GM12873 (cell line): ENCODE data around the gene HOXB7.

Source experiments
- TF ChIP-seq, protein P1 (sequence below): IDR thresholded peaks from 2 replicates; pipeline ENCODE4 v1.5.1; 2012; ENCODE audit warnings: low read depth, mild to moderate bottlenecking, moderate library complexity, low read length, control low read depth; ENCODE audit not compliant: insufficient read depth; ENCODE audit errors: missing control alignments

Gene HOXB7

DNA sequence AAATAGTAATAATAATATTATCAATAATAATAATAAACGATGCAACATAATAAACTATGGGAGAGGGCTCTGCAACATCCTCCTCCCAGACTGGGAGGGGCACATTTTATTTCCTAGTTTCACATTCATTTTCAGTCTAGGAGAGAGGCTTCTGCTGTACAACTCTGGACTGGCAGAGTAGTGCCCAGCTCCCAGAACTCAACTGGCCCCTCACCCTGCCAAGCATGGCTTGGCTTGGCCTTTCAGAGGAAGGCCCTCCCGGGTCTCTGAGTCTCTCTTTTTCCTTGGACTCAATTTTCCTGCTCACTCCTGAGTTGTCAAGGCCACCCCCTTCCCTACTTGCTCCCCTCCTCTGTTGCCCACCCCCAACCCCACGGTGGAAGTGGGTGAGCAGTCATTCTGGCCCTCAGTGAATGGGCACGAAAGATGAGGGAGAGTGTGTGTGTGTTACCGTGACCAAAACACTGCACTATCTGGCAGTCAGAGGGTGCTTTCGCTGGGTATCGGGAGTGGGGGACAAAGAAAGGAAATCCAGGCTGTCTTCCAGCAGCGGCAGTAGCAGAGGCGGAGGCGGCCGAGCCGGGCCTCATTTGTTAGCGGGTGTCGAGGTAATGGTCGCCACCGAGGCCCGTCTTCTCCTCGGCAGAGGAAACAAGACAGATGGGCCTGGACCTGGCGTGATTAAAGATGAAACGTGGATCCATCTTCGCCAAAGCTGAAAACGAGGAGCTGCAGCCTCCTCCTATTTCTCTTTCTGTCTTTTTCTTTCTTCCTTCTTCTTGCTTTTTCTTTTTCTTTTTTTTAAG, 34.9 kb downstream of the HOXB7 start:
- TF ChIP-seq, protein P1, sequence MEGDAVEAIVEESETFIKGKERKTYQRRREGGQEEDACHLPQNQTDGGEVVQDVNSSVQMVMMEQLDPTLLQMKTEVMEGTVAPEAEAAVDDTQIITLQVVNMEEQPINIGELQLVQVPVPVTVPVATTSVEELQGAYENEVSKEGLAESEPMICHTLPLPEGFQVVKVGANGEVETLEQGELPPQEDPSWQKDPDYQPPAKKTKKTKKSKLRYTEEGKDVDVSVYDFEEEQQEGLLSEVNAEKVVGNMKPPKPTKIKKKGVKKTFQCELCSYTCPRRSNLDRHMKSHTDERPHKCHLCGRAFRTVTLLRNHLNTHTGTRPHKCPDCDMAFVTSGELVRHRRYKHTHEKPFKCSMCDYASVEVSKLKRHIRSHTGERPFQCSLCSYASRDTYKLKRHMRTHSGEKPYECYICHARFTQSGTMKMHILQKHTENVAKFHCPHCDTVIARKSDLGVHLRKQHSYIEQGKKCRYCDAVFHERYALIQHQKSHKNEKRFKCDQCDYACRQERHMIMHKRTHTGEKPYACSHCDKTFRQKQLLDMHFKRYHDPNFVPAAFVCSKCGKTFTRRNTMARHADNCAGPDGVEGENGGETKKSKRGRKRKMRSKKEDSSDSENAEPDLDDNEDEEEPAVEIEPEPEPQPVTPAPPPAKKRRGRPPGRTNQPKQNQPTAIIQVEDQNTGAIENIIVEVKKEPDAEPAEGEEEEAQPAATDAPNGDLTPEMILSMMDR, result no peak

DNA sequence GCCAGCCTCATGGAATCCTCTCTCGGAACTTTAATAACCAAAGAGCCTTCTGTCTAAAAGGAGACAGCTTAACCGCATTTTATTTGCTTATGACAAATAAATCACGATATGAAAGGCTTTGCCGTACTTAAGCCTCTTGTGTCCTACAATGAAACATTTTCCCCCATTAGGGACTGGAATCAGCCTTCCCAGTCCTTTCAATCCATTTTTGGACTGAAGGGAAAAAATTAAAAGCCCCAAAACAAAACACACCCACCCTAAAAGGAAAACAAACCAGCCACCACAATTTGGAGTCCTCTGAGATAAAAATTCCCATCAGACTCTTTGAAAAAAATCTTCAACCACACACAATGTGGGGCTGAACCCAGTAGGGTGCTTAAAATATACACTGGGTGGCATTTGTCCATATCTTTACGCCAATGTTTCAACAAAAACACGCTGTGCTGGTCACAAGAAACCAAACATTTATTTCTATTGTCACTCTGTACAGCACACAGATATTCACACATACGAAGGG, 35.7 kb downstream of the HOXB7 start:
- TF ChIP-seq, protein P1, result no peak

DNA sequence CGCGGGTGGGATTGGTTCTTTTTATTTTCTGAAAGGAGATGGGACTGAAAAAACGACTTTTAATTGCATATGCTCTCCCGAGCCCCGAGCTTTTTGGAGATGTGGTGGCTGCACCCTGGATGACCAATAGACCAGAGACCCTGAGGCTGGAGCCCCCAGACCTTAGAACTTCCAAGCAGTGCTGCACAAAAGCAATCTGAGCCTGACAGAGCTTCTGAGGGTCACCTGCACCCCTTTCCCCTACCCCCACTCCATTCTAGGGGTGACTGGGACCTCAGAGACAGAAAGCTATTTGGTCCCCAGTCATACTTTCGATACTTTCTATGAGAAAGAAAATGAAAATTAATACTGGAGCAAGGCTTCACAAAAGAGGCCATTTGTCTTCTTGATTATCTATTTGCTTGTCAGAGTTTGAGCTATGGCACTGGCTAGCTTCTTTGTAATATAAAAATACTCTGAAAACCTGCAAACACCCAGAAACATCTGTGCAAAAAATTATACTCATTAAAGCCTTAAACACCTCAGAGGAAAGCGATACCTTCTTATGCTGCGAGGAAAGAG, 36.2 kb downstream of the HOXB7 start:
- TF ChIP-seq, protein P1, result no peak

DNA sequence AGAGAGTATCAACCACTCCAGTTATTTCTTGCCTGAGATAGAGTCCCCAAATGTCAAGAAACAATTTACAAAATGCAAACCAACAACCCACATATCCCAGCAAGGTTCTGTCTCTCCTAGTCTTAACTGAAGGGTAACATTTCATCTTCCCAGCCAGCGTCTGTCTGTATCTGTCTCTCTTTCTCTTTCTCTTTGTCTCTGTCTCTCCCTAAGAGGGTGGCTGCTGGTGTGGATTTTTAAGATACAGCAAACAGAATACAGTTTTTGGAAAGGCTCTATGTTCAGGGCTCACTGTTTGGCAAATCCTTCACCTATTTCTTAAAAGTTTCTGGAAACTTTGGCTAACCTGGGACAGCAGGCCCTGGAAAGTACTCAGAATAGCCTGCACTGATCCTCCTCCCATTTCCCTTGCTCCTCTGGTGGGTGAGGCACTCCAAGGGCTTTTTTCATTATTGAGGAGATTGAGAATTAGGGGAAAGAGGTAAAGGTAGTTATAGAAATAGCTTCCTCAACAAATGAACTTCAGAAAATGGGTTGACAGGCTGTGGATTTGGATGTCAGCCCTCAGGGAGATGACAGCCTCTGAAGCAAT, 38.9 kb downstream of the HOXB7 start:
- TF ChIP-seq, protein P1, result no peak

DNA sequence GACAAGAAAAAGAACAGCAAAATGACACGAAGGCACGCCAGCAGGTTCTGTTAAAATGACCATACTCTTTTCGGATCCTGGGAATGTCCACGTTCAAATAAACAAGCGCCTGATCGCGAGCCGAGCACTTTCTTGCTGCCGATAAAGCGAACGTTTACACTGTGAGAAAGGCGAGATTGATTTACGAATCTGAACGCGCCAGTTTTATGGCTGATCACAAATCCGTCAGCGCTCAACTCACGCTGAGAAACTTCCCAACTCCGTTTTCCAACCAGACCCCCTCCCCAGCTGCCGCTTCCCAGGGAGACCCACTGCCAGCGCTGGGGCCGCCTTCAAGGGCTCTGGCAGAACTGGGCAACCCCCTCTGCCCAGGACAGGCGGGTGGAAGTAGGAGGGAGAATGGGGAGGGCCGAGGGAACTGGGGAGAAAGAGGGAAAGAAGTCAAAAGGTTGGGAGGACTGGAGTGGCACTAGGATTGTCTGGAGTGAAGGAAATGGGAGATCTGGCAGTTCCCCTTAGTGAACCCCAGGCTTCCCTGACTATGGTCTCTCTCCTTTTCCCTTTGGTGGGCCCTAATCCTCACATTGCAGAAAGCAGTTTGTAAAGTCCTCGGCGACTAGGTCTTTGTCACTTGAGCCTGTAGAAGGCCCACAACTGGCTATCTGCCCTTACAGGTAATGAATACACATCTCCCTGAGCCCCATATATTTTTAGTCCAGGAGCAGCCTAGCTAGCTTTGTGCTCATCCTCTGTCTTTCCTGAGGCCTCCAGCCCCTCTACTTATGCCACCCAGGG, 39.6 kb downstream of the HOXB7 start:
- TF ChIP-seq, protein P1, result no peak

DNA sequence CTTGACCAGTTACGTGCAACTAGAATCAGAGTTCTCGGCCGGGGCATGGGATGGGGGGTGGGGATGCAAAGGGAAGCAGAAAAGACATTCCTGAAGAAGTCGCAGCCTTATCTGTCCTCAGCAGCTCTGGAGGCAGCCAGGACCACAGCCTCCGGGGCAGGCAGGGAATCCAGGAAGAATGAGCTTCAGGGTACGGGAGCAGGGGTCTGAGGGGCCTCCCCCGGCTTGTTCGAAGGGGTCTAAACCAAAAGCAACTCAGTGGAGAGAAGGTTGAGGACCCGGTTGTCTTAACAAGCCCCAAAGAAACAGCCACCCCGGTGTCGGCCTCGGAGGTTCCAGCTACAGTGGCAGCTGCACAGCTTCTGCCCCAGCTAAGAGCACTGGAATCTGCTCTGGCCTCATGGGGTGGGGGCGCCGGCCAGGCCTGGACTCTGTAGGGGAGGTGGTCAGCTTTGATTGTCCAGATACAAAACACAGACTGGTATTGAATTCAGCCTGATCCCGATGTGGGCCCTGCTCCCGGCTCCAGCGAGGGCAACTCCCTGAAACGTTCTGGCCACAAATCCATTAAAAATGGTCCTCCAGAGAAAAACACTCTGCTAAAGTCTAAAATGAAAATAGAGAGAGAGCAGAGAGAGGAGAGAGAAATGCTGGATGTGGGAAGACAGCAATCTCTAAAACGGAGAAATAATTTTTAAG, 40.3 kb downstream of the HOXB7 start:
- TF ChIP-seq, protein P1, result no peak
